Activated CD4-positive, alpha-beta T cell treated with anti-CD3 and anti-CD28 coated beads, Interleukin-2, amount 10 ng/mL, durations not matched to agents 7 days and 5 days (primary cell): ENCODE measurements around the gene CC2D1B. TPM values are rescaled to one million over a fixed set of nuclear protein-coding genes. Genes with fewer than 3 reads are reported as not detected.

Experiments used
- CTCF ChIA-PET: fragments of 350-600 bp; sonication (Branson Sonifier 250); formaldehyde crosslinking; loops from one replicate; lab custom pipeline; 2021; ENCODE audit warnings: antibody characterized with exemption; lab: Charles Lee
- POLR2A ChIA-PET: fragments of 350-600 bp; sonication (Branson Sonifier 250); formaldehyde crosslinking; loops from one replicate; lab custom pipeline; 2021; ENCODE audit warnings: antibody characterized with exemption; lab: Charles Lee
- DNase-seq: peaks from one replicate; pipeline ENCODE4 v3.0.0-alpha.2; 2020
- H3K27ac Mint-ChIP-seq: one replicate; pipeline ENCODE4 v1.8.0; 2021; ENCODE audit warnings: mild to moderate bottlenecking, moderate library complexity, mixed read lengths
- H3K27me3 Mint-ChIP-seq: one replicate; pipeline ENCODE4 v1.8.0; 2021; ENCODE audit warnings: mixed read lengths
- H3K36me3 Mint-ChIP-seq: one replicate; pipeline ENCODE4 v1.8.0; 2021; ENCODE audit warnings: low read depth, mixed read lengths
- H3K4me1 Mint-ChIP-seq: one replicate; pipeline ENCODE4 v1.8.0; 2021; ENCODE audit warnings: mixed read lengths
- H3K4me3 Mint-ChIP-seq: one replicate; pipeline ENCODE4 v1.8.0; 2021; ENCODE audit warnings: mild to moderate bottlenecking, moderate library complexity, mixed read lengths
- H3K9me3 Mint-ChIP-seq: one replicate; pipeline ENCODE4 v1.8.0; 2021; ENCODE audit warnings: mixed read lengths
- total RNA-seq, 2 experiments: library from RNA; stranded (reverse); gene quantifications; one replicate each; pipeline ENCODE4 v1.2.3, GENCODE V29; 2021

Gene CC2D1B
- total RNA-seq, 2 experiments from 2014 or later = 58.8 to 60.1 TPM

DNA sequence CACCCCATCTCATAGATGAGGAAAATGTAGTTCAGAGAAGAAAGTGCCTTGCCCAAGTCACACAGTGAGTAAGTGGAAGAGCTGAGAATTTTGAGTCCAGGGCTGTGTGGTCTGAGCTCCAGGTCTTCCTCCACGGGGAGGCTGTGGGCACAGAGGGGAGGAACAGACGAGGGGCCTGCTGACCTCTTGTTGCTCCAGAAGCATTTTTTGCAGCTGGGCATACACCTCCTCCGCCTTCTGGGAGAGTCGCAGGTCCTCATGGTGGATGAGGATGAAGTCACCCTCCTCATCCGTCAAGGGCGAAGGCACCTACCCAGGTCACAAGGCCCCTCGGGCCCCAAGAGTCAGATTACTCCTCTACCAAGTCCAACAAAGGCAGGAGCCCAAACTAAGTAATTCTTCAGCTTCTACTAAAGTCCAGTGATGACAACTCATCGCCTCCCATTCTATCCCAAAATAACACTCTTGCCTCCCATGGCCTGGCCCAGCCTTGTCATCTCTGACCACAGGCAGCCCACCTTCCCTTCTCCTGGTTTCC is 9.1 kb downstream of the CC2D1B start:
- Mint-ChIP-seq H3K9me3 (no peaks in the 10 kb centered on the region), H3K4me1 (peaks cover 7% of the 10 kb centered on the region), H3K27ac (no peak overlapping the region), H3K4me3 (no peak overlapping the region), H3K27me3 (no peaks in the 10 kb centered on the region), H3K36me3 (peaks cover 77% of the 10 kb centered on the region)
- ChIA-PET CTCF (no interaction called here), POLR2A (no interaction called here)
- DNase-seq = no peak

DNA sequence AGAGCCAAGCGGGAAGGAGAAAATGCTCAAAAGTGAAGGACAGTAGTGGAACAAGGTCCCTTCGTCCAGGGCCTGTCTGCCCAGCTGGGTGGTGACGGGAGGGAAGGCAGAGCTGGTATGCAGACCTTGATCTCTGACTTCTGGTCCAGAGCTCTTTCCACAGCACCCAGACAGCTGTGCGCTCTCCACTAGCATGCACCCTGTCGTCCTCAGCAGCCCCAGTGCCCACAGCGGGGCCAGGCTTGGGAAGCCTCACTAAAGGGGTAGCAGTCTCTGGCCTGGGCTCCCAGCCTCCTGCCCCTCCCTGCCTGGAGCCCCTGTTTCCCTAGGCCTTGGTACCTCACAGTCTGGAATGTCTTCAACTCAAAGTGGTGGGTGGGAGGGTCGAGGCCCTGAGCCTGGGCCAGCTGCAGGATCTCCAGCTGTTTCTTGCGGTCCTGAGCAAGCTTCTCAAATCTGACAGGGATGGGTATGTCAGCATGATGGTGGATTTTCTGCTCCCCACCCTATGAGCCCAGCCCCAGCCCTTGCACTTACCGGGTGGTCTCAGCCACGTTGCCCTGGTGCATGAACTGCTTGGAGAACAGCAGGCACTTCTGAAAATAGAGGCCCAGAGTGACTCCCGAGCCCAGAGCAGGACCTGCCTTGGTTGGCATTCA is 10.0 kb downstream of the CC2D1B start:
- DNase-seq = no peak
- POLR2A ChIA-PET = interaction anchor here (0.7 kb wide), 1 partner anchor 48 kb away, joined by 3 read pairs; the partner anchor contains the start of gene ORC1
- Mint-ChIP-seq H3K4me1 (peaks cover 2% of the 10 kb centered on the region), H3K27ac (no peak overlapping the region), H3K9me3 (no peaks in the 10 kb centered on the region), H3K4me3 (no peak overlapping the region), H3K36me3 (peaks cover 70% of the 10 kb centered on the region), H3K27me3 (no peaks in the 10 kb centered on the region)
- CTCF ChIA-PET = no interaction called here

DNA sequence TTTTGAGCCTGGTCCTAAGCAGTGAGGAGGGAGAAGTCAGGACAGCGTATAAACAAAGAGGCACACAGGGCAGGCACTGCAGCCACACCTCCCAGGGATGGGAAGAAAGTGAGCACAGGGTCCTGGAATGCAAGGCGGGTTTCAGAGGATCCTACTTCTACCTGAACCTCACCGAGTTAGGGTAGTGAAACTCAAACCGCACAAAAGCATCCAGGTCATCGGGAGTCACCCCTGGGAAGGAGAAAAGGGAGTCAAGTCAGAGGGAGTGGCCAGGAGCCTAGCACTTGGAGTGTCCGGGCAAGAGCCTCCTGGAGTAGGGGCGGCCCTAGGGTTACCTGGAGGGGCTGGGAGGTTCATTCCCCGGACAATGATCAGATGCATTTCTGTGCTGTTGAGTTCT is 10.6 kb downstream of the CC2D1B start:
- DNase-seq = no peak
- Mint-ChIP-seq H3K36me3 (peaks cover 67% of the 10 kb centered on the region), H3K27ac (no peak overlapping the region), H3K4me1 (peaks cover 2% of the 10 kb centered on the region), H3K9me3 (no peaks in the 10 kb centered on the region), H3K27me3 (no peaks in the 10 kb centered on the region), H3K4me3 (no peak overlapping the region)
- CTCF ChIA-PET = no interaction called here
- POLR2A ChIA-PET = interaction anchor here (0.7 kb wide), 1 partner anchor 49 kb away, joined by 3 read pairs; the partner anchor contains the start of gene ORC1

DNA sequence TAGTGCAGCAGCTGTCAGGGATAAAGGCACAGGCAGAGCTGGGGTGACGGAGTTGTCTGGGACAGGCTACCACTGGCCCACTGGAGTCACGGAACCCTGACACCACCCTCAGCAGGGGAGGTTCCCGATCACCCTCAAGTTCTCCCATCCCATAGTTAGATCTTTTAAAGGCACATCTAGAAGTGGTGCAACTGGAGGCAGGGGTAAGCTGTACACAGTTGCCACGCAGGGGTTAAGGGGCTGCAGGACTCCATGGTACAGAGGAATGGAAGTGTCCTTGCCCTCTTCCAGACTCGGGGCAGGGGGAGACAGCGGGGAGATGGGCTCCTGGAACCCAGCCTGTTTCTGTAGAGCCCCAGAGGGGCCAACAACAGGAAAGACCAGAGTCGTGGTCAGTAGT is 13.3 kb downstream of the CC2D1B start:
- H3K4me3 Mint-ChIP-seq = no peak overlapping the region
- ChIA-PET CTCF (no interaction called here), POLR2A (no interaction called here)
- H3K27me3 Mint-ChIP-seq = no peaks in the 10 kb centered on the region
- DNase-seq = no peak
- H3K4me1 Mint-ChIP-seq = no peaks in the 10 kb centered on the region
- no peaks in the 10 kb centered on the region for H3K9me3 Mint-ChIP-seq
- H3K27ac Mint-ChIP-seq = no peak overlapping the region
- H3K36me3 Mint-ChIP-seq = peaks cover 48% of the 10 kb centered on the region

DNA sequence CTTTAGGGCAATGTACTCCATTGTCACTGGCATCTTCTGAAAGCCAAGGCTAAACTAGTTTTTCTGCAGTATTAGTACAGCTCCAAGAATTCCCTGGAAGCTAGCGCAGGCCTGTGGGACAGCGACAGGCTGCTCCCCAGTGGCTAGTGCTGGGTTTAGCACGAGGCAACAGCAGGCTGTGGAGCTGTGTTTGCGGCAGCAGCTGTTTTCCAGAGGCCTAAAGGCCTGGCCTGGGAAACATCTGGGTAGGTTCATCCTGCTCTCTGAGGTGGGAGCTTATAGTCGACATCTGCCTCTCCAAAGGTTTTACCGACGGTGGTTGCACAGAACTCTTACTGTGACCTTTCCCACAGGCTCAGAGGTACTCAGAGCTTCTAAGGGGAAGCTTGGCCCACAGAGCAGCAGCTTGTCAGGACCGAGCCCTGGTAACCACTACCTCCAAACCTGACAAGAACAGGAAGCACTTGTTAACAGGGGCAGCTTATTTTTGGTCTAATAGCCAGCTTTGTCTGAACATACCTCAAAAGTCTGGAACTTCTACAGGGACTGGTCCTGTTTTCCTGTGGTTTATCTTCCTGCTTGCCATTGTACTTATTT is 17.2 kb downstream of the CC2D1B start:
- H3K9me3 Mint-ChIP-seq = no peaks in the 10 kb centered on the region
- no peaks in the 10 kb centered on the region for H3K27me3 Mint-ChIP-seq
- H3K27ac Mint-ChIP-seq = no peak overlapping the region
- H3K4me1 Mint-ChIP-seq = no peaks in the 10 kb centered on the region
- H3K4me3 Mint-ChIP-seq = no peak overlapping the region
- DNase-seq = no peak
- peaks cover 14% of the 10 kb centered on the region for H3K36me3 Mint-ChIP-seq
- CTCF ChIA-PET = interaction anchor here (0.6 to 1.4 kb wide), 2 partner anchors 9 to 568 kb away, joined by 3 read pairs; no protein-coding TSS in a partner anchor
- POLR2A ChIA-PET = interaction anchor here (0.8 kb wide), 1 partner anchor 52 kb away, joined by 7 read pairs; no protein-coding TSS in a partner anchor

DNA sequence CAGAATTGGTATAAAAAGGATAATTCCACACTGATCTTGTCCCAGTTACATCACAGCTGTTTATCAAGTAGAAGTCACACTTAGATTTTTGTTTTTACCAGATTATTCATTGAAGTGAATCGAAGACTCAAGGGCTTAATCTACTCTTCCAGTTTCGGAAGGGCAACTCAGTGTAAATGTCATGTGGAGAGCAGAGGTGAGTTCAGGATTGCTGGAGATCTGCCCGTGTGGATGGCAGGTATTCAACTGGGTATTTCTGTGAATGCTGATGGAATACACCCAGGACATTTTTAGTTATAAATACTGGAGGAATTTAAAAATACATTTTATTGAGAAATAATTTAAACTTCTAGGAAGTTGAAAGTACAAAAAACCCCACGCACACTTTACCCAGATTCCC is 19.4 kb downstream of the CC2D1B start:
- Mint-ChIP-seq H3K36me3 (peaks cover 2% of the 10 kb centered on the region), H3K9me3 (no peaks in the 10 kb centered on the region), H3K27me3 (no peaks in the 10 kb centered on the region), H3K4me1 (no peaks in the 10 kb centered on the region), H3K4me3 (no peak overlapping the region), H3K27ac (no peak overlapping the region)
- ChIA-PET POLR2A (no interaction called here), CTCF (no interaction called here)
- no peak for DNase-seq

DNA sequence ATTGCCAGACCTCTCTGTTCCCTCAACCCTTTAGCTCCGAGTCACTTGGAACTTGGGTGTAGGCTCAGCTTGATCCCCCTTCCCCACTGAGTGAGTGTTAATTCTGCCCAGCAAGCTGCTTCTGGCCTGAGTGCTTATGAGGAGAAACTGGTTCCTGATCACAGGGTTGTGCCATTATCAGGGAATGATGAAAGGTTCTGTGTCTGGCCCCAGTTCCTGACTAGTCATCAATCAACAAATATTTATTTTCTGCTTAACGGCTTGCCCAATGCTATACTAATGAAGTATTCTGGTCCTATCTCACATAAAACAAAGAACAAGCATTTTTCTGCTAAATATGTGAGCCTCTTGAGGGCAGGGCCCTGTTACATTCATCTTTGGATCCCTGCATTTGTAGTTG is 20.8 kb downstream of the CC2D1B start:
- no peaks in the 10 kb centered on the region for H3K9me3 Mint-ChIP-seq
- no peaks in the 10 kb centered on the region for H3K4me1 Mint-ChIP-seq
- no peaks in the 10 kb centered on the region for H3K36me3 Mint-ChIP-seq
- ChIA-PET POLR2A (no interaction called here), CTCF (no interaction called here)
- DNase-seq = no peak
- no peaks in the 10 kb centered on the region for H3K27me3 Mint-ChIP-seq
- H3K27ac Mint-ChIP-seq = no peak overlapping the region
- no peak overlapping the region for H3K4me3 Mint-ChIP-seq

DNA sequence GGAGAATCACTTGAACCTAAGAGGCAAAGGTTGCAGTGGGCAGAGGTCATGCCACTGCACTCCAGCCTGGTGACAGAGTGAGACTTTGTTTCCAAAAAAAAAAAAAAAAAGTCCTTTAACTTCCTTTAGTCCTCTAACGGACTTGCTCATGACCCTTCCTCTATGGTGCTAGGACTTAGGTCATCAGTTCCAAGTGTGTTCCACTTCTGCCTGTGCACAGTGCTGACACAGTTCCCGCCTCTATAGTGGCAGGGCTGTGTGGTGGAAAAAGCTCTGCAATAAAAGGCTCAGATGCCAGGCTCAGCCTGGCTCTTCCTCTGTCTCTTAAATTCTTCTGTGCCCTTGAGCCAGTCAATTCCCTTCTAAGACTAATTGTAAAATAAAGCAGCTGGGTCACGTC is 22.0 kb downstream of the CC2D1B start:
- H3K36me3 Mint-ChIP-seq = no peaks in the 10 kb centered on the region
- no peak overlapping the region for H3K4me3 Mint-ChIP-seq
- no peaks in the 10 kb centered on the region for H3K9me3 Mint-ChIP-seq
- ChIA-PET POLR2A (no interaction called here), CTCF (no interaction called here)
- H3K27me3 Mint-ChIP-seq = no peaks in the 10 kb centered on the region
- no peaks in the 10 kb centered on the region for H3K4me1 Mint-ChIP-seq
- DNase-seq = no peak
- no peak overlapping the region for H3K27ac Mint-ChIP-seq

DNA sequence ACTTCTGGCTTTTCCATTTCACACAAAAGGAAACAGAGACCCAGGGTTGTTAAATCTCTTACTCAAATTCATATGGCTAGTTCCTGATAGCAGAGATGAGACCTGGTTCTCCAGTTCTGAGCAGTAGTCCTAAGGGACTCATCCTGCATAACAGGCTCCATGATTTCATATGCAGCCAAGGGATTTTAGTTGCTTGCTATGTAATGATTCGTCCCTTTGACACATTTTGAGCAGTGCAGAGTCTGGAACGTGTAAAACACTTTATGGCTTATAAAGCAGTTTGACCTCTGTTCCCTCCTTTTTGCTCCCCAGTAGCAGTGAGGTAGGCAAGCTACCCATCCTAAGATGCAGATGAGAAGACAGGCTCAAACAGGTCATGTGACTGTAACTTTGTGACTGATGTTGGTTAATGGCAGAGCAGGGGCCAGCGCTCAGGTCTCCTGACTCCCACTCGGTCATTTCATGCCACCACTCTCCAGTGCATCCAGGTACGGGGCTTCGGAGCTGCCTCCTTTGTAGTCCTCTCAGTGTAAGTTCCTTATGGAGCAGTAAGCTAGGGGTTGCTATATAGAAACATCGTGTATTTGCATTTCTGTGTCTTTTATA is 24.2 kb downstream of the CC2D1B start:
- no peaks in the 10 kb centered on the region for H3K27me3 Mint-ChIP-seq
- no peak overlapping the region for H3K4me3 Mint-ChIP-seq
- ChIA-PET CTCF (interaction anchor here (0.5 to 0.7 kb wide), 2 partner anchors 19 to 1006 kb away, joined by 3 to 5 read pairs; no protein-coding TSS in a partner anchor), POLR2A (interaction anchor here (0.6 kb wide), 1 partner anchor 286 kb away, joined by 5 read pairs; the partner anchor contains the start of gene TXNDC12)
- no peaks in the 10 kb centered on the region for H3K36me3 Mint-ChIP-seq
- H3K4me1 Mint-ChIP-seq = no peaks in the 10 kb centered on the region
- H3K9me3 Mint-ChIP-seq = no peaks in the 10 kb centered on the region
- no peak overlapping the region for H3K27ac Mint-ChIP-seq
- no peak for DNase-seq

DNA sequence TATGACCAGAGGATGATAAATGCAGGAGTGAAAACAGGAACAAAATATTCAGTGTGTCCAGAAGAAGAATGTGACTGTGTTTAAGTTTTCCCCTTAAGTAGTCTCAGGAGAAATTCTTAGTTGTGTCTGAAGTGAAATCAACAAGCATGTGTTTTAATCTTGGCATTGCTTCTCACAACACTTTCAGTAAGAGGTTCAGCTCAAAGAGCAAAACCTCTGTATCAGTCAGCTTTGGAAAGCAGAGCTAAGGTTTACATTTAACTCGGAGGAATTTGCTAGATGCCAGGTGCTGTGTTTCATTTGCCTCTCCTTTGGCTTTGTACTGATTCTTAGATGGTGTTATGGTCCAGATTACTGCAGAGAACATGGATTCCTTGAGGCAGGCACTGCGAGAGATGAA is 28.6 kb downstream of the CC2D1B start:
- no peak overlapping the region for H3K4me3 Mint-ChIP-seq
- no peaks in the 10 kb centered on the region for H3K9me3 Mint-ChIP-seq
- no peaks in the 10 kb centered on the region for H3K27me3 Mint-ChIP-seq
- POLR2A ChIA-PET = no interaction called here
- CTCF ChIA-PET = no interaction called here
- H3K4me1 Mint-ChIP-seq = no peaks in the 10 kb centered on the region
- no peaks in the 10 kb centered on the region for H3K36me3 Mint-ChIP-seq
- no peak overlapping the region for H3K27ac Mint-ChIP-seq
- no peak for DNase-seq

DNA sequence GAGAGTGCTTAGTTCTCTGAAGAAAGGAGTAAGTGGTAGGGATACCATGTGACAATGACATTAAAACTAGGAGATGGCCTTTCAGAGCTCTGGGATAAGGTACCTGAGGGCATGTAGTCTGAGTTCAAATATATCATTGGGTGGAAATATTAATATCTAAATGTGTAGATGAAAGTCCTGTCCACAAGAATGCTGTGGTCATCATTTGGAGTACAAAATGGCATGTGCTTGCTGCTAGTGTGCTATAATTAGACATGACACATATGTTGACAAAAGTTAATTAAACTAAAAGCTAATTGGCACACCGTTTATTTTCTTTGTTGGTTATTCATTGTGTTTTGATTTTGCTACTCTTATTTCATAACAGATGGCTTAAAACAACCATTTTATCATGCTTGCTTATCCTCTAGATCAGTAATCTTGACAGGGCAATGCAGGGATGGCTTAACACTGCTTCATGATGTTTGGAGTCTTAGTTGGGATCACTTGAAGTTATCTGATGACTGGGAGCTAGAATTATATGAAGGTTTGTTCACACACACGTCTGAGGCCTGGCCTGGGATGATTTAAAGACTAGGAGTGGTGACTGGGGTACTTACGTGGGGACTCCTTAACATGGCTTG is 31.0 kb downstream of the CC2D1B start:
- Mint-ChIP-seq H3K9me3 (no peaks in the 10 kb centered on the region), H3K27ac (no peak overlapping the region), H3K36me3 (no peaks in the 10 kb centered on the region), H3K4me3 (no peak overlapping the region), H3K4me1 (peaks cover 7% of the 10 kb centered on the region), H3K27me3 (no peaks in the 10 kb centered on the region)
- DNase-seq = no peak
- CTCF ChIA-PET = interaction anchor here (0.6 to 0.8 kb wide), 2 partner anchors 21 to 423 kb away, joined by 3 read pairs; no protein-coding TSS in a partner anchor
- POLR2A ChIA-PET = no interaction called here

DNA sequence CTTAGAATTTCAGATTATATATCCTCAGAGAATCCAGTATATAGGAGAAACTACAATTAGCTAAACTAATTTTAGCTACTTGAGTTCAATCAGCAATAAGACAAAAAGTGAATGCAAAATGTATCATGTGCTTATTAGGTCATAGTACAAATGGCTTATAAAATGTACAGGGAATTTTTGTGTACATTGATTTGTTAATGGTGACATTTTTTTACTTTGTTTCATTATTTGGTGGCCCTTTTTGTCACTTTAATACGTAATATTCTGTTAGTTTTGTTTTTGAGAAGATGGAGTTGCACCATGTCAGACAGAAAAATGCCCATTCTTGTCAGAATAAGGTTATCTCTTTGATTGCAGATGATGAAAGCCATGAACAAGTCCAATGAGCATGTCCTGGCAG is 33.6 kb downstream of the CC2D1B start:
- peaks cover 10% of the 10 kb centered on the region for H3K4me1 Mint-ChIP-seq
- H3K36me3 Mint-ChIP-seq = no peaks in the 10 kb centered on the region
- no peak for DNase-seq
- H3K27ac Mint-ChIP-seq = no peak overlapping the region
- CTCF ChIA-PET = no interaction called here
- H3K4me3 Mint-ChIP-seq = no peak overlapping the region
- POLR2A ChIA-PET = no interaction called here
- H3K27me3 Mint-ChIP-seq = no peaks in the 10 kb centered on the region
- no peaks in the 10 kb centered on the region for H3K9me3 Mint-ChIP-seq

DNA sequence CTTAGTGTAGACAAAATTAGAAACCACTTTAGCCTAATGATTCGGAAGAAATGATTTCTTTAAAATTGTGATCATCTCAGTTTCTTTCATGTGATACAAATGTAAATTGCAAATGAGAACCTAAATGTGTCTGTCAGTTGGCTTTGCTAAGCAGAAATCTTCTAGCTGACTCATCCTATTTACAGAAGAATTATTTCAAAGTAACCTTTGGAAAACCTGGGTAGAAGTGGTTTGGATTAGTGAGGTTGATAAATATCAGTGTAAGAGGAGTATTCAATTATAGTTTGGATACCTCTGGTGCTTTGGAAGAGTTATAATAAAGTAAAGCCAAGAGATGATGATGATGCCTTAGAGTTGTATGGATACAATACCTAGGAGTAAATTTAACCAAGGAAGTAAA is 37.4 kb downstream of the CC2D1B start:
- H3K36me3 Mint-ChIP-seq = no peaks in the 10 kb centered on the region
- H3K9me3 Mint-ChIP-seq = no peaks in the 10 kb centered on the region
- H3K27ac Mint-ChIP-seq = no peak overlapping the region
- H3K27me3 Mint-ChIP-seq = no peaks in the 10 kb centered on the region
- H3K4me3 Mint-ChIP-seq = no peak overlapping the region
- H3K4me1 Mint-ChIP-seq = peaks cover 10% of the 10 kb centered on the region
- DNase-seq = no peak
- POLR2A ChIA-PET = no interaction called here
- CTCF ChIA-PET = no interaction called here
